Measurements from ENCODE around the gene ITPR3.

DNA sequence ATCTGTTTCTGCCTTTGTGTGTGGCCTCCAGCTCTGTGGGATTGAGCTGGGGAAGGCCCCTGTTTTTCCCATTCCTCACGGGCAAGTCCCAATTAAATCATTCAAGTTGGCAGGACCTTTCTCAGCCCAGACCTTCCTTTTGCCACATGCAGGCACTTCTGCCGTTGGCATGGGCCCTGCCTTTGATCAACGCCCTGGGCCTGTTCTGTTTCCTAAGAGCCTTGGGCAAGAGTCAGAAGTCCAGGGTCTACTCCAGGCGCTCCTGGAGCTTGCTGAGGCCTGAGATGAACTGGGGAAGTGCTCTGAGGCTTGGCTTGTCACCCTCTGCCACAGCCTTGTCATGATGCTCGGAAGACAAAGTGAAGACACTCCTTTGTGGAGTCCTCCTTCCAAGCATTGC is 118.4 kb downstream of the ITPR3 start:
- TF ChIP-seq, protein P1, sequence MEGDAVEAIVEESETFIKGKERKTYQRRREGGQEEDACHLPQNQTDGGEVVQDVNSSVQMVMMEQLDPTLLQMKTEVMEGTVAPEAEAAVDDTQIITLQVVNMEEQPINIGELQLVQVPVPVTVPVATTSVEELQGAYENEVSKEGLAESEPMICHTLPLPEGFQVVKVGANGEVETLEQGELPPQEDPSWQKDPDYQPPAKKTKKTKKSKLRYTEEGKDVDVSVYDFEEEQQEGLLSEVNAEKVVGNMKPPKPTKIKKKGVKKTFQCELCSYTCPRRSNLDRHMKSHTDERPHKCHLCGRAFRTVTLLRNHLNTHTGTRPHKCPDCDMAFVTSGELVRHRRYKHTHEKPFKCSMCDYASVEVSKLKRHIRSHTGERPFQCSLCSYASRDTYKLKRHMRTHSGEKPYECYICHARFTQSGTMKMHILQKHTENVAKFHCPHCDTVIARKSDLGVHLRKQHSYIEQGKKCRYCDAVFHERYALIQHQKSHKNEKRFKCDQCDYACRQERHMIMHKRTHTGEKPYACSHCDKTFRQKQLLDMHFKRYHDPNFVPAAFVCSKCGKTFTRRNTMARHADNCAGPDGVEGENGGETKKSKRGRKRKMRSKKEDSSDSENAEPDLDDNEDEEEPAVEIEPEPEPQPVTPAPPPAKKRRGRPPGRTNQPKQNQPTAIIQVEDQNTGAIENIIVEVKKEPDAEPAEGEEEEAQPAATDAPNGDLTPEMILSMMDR (IDR thresholded peaks at IDR 0.05), result no peak
- TF ChIP-seq POLR2A (IDR thresholded peaks at IDR 0.05) (no peak), EP300 (IDR thresholded peaks at IDR 0.05) (no peak)
